GM10847 (cell line): ENCODE measurements around the gene ADGRB3.

ENCODE experiments used
- POLR2A ChIP-seq: IDR thresholded peaks from 2 replicates; pipeline ENCODE4 v1.6.1; 2011; ENCODE audit not compliant: insufficient read length; ENCODE audit errors: extremely low read depth

Gene ADGRB3

DNA sequence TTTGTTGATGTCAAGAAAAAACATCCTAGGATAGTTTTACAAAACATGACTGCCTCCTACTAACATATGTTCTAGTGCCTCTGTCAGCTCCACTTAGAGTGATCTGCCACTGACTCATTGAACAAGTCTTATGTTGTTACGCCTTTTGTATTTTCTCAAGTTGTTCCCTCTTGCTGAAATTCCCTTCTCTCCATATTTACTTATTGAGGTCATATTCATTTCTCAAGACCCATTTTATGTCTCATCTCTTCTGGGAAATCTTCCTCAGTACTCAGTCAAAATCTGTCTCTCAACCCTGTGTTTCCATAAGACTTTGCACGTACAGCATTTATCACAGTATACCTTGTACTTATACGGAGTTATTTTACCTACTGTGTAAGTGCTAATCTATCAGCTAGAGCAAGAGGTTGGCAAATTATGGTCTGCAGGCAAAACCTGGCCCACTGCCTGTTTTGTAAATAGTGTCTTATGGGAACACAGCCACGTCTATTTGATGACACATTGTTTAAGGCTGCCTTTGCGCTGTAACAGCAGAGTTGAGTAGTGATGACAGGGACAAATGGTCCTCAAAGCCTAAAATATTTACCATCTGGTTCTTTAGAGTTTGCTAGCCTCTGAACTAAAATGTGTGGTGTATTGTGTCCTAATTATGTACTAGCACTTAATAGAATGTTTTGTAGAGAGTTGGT is 83.4 kb downstream of the ADGRB3 start:
- TF ChIP-seq POLR2A = no peak

DNA sequence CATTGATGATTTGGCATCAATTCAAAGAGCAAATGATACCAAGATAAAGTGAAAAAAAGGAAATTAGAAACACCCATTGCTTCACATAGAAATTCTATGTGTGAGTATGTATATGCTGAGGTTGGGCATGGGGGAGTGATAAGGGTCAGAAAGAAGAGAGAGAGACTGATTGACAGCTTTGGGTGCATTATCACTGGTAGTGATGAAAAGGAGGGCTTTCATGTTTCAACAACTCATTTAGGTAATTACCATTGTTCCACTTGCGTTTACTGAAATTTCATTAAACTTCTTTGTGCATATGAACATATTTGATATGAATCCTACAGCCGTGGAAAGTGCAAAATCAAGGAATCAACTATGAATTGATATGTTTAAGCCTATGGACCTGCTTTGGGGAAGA is 84.7 kb downstream of the ADGRB3 start:
- no peak for TF ChIP-seq POLR2A

DNA sequence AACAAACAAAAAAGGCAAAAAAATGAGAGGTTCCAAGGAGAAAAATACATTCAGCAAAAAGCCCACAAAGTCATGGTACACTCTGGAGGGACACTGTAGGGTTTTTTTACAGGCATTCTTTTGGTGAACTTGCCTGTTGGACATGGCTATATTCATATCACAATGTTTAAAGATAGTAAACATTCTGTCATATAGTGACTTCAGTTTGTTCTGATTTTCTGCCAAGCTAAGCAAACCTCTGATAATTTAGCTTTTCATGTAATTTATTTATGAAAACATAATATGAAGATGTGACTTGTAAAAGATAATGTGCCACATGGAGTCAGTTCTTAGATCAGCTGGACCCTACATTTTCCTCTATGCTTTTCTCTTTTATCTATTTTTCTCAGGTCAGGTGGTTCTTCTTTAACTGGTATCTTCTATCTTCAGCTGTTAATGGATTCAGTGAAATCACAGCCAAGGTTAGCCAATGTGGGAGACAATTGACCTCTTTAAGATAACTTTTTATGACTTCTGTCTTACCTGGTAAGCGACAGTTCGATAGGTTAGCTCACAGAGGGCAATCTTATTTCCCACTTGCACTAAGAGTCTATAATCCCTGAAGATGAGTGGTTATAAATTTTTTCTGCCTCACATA is 87.9 kb downstream of the ADGRB3 start:
- TF ChIP-seq POLR2A = no peak

DNA sequence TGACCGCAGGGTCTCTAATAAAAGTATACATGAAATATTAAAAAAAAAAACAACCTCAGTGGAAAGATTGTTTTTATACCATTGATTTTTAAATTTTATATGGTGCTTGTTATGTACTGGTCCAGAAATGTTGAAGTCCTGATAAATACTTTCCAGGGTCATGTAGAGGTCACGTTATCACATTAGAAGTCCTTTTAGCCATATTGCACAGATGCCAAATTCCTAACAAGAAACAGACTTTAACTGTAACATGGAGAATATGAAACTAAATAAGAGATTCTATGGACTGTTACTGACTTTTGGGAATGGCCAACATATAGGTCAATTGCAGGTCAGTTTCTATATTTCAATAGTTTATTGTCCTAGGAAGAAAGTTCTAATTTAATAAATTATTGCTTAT is 89.0 kb downstream of the ADGRB3 start:
- TF ChIP-seq POLR2A = no peak

DNA sequence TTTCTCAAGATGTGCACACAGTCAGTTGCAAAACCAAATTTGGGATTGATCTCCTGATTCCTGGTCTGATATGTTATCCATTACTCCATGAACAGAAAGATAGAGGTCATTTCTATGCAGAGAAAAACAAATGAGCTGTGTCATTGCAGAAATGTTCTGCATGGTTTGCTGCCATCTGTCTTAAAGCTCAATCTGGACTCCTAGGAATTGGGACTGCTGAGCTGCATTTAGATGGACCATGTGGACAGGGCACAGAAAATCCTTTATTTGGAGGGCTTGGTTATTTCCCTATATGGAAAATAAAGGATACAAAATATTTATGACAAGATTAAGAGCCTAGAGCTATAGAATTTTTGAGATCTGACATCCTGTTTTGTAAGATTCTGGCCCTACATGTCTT is 91.3 kb downstream of the ADGRB3 start:
- no peak for TF ChIP-seq POLR2A

DNA sequence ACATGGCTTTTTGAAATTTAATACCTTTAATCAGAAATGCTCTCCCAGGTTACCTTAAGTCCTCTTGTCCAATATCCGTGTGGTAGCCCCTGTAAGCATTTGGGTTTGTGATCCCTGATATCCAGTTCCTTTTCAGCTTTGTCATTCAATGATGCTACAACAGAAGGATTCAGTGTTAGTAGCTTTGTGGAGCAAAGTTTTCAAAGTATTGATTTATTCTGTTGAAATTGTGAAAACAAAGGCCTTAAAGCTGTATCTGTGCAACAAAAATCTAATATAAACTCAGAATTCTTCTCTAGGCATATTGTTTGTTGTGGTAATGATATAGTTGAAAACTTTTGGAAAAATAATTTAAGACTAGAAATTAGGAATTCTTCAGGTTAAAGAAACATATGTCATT is 91.9 kb downstream of the ADGRB3 start:
- no peak for TF ChIP-seq POLR2A

DNA sequence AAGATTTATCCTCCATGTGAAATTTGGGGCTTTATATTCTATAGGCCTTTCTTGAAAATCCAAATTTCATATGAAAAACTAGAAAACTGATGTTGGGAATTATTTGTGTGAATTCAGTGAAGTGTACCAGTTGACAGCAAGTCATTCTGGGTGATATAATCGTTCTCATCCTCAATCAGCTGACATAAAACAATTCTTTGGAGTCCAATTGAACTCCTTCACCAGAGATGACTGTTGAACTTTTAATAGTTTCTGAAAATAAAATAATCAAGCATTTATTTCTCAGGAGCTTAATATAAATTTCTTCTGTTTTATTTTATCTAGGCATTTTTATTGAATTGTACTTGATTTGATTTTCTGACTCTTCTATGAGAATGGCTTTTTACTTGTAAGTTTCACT is 92.6 kb downstream of the ADGRB3 start:
- no peak for TF ChIP-seq POLR2A

DNA sequence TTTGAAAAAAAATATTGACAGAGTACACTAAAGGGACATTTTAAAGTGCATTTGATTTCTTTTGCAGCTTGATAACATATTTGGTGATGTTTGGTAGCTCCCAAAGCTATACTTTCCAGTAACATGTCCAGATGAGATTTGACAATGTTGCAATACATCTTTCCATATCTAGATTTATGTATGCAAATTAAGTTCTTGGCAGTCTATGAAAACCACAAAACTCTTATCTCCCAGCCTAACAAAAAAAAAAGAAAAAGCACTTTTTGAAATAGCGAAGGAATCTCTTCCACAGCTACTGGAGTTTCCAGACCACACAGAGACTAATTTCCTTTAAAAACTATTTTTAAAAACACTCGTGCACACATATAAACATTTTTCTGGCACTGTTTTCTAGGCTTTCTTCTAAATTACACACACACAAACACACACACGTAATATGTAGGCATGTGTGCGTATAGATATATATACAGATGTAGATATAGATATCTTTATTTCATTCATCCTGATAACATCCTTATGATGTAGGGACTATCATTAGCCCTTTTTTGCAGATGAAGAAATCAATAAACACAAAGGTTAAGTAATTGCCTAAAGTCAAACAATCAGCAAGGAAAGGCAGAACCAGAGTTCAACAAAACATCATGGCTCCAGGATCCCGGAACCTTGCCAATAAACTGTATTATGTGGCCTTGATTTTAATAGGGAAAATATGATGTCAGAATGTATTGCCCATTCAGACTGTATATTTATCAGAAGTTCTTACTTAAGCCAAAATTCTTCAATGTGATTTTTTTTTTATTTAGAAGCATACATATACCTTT is 93.3 kb downstream of the ADGRB3 start:
- TF ChIP-seq POLR2A = no peak

DNA sequence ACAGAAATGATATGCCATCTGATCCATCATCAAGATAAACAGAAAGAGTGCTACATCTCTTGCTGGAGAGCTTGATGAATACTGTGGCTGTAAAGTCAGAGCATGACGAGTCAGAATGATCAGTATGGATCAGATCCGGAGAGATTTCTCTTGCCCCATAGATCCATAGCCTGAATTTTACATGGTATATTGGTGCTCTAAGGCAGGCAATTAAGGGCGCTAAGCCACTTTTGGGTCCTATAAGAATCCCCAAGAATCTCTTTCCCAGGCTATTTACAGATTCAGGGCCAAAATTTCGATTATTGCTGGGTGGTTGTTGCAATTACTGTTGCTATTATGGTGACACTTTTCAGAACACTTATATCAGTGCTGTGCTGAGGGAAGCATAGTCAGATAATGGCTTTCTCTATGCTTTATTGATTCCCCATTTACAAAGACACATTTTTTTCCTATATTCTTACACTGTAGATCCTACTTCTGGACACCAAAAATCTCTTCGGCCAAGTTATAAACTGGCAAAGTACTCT is 94.4 kb downstream of the ADGRB3 start:
- no peak for TF ChIP-seq POLR2A

DNA sequence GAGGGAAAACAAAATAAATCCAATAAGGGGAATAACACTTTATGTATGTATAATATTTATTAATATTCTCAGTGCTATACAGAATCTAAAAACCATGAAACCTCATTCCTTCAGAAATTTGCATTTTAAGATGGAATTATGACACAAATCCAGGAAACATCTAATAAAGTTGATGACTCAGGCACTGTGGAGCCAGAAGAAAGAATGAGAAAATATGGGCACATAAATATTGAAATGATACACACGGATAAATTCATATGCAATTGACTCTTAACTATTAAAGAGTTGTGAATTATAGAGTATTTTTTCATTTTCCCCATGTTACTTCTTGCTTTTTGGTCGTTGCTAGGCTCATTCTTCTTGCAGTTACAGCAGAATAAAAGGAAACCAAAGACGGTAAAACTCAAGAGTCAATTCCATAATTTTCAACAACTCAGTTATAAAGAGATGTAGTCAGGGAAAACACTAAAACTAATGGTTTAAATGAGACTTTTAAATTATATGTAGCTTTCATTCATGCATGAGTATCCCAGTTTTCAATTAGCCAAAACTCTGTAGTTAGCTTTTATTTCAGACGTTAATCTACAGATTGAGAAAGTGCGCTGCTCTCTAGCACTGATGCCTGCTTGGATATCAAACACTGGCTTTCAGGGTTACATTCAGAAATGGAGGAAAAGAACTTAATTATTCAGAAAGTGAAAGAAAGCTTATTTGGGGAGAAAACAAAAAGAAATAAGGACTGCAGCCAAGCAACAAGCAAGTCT is 95.4 kb downstream of the ADGRB3 start:
- no peak for TF ChIP-seq POLR2A

DNA sequence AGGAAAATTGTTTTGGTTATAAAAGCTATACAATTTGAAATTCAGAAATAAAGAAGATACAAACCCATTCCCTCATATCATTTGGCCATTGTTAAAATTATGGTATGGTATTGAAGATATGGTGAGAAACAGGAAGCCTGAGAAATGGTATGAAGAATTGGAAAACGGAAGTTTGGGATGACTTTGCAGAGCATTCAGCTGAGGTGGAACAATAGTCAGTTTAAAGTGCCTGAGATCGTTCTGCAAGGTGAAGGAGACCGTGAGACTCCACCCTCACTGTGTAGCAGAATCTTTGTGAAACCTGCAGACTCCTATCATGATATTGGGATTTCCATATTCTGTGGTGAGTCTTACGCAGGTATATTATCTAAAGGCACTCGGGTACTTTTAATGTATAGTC is 97.3 kb downstream of the ADGRB3 start:
- TF ChIP-seq POLR2A = no peak

DNA sequence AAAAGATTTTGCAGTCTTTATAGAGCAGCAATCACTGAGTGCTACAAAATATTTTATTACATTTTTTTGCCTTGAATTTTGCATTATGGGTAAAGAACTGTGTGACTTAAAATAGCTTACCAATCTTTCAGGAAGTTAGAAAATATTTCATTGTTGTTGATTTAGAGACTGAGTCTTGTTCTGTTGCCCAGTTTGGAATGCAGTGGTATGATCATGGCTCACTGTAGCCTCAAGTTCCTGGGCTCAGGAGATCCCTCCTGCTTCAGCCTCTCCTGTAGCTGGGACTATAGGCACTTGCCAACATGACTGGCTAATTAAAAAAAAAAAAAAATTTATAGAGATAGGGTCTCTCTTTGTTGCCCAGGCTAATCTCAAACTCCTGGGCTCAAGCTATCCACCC is 100.8 kb downstream of the ADGRB3 start:
- no peak for TF ChIP-seq POLR2A

DNA sequence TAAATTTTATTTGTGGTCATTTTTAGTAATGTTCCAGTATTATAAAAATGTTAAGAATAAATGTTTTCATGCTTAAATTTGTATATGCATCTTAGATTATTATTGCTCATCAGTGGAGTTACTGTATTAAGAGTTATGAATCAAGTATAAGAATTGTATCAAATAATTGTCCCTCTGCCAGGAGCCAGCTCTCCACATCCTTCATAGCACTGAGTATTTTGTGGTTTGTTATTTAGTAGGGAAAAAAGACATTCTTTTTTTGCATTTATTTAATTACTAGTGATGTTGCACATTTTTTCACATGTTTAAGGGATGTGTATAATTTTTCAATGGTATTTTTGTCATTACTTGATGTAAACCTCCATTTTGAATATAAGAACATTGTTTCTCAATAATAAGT is 102.0 kb downstream of the ADGRB3 start:
- no peak for TF ChIP-seq POLR2A

DNA sequence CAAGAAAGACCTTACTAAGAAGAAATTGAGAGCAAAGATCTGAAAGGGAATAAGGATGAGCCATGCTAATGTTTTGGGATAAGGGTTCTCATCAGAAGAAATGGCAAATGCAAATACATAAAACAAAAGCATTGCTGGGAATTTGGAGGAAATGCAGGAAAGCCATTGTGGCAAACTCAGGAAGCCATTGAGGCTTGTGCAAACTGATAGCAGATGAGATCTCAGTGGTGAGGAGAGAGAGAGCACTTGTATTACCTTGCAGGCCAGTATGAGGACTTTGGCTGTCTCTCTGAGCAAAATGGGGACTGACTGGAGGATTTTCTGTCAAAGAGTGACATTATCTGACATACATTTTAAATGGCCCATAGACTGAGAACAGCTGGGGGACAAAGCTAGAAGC is 103.0 kb downstream of the ADGRB3 start:
- no peak for TF ChIP-seq POLR2A

DNA sequence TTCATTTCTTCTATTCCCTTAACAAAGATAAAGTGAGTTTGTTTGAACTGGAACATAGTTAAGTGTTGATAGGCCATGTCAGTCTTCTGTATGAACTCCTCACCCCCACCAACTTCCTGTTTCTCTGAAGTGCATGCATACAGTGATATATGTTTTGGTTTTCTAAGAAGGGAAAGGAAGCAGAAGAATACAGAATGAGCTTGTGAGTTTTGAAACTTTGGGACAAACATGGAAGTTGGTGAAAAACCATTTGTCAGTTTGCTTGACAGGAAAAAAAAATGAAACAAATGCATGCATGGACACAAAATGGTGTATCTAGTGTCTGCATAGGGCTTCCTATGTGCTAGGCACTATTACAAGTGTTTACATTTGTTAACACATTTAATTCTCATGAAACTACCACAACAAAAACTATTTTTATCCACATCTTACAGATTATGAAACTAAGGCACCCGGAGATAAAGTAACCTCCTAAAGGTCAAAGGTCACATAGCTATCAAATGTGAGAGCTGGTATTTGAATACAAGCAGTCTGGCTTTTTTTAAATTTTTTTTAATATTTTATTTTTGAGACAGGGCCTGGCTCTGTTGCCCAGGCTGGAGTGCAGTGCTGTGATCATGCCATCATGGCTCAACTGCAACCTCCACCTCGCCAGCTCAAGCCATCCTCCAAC is 105.9 kb downstream of the ADGRB3 start:
- no peak for TF ChIP-seq POLR2A
